Amygdala (tissue), 56 donors: ENCODE data around the gene RBP7.
"Not testable (repeated sequence)": the region's sequence is repeated elsewhere in the genome, so short reads cannot be mapped to it uniquely, and the experiment has no call there.

Experiments used
- DNase-seq, 56 donors: peaks; one replicate each; lab custom pipeline; 2025; lab: John Stamatoyannopoulos, UW

Gene RBP7

DNA sequence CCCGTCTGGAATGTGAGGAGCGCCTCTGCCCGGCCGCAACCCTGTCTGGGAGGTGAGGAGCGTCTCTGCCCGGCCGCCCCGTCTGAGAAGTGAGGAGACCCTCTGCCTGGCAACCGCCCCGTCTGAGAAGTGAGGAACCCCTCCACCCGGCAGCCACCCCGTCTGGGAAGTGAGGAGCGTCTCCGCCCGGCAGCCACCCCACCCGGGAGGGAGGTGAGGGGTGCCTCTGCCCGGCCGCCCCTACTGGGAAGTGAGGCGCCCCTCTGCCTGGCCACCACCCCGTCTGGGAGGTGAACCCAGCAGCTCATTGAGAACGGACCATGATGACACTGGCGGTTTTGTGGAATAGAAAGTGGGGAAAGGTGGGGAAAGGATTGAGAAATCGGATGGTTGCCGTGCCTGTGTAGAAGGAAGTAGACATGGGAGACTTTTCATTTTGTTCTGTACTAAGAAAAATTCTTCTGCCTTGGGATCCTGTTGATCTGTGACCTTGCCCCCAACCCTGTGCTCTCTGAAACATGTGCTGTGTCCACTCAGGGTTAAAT lies 32.0 kb downstream of the RBP7 start:
- DNase-seq = not testable (repeated sequence)

DNA sequence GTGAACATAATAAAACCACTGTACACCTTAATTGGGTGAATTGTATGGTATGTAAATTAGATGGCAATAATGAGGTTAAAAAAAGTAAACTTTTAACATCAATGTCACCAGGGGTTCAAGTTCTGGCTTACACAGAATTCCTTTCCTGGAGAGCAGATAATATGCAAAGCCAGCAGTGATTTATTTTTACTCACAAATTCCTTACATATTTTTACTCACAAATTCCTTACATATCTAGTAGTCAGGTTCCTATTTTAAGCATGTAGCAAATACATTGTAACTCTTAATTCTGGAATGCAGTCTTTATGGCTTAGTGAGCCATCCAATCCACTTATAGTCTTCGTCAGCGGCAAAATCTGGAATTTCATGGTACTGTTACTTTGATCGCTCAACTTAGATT lies 34.4 kb downstream of the RBP7 start:
- DNase-seq = no peak

DNA sequence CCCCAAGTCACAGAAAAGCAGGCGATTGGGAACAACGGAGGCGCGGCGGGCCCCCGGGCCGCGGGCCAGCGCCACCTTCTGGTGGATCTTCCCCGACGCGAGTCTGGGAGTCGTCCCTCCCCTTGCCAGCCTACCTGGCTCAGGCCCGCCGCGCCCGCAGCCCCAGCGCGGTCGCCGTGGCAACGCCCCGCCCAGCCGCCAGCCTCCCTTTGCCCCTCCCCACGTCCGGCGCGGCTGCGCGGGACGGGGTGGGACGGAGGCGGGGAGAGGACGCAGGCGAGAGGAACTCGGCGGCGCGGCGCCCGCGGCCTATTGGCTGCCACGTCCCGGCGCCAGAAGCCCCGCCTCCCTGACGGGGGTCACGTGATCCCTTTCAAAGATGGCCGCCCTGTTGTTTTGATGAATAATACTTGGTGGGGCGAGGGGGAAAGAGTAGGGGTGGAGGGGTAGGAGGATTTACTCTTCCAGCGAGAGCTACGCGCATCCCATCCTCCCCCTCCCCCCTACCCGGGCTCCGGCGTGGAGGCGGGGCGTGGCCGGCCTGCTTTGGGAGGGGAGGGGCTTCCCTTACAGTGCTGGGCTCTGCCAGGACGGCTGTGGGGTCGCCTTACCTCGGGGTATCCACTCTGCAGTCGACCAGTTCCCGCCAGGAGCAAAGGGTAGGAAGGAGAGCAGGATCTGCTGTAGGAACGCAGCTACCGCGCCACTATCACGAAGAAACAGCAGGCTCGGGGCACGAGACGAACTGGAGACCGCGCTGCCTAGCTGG lies 35.7 kb downstream of the RBP7 start, which contains the start of gene UBE4B:
Gene UBE4B, plus strand, starts transcription at position 369 of the 769 bp plus-strand sequence. CDS start 713 bp downstream, outside the sequence.
- peak; percentile 79 to 99 (median 96) for DNase-seq

DNA sequence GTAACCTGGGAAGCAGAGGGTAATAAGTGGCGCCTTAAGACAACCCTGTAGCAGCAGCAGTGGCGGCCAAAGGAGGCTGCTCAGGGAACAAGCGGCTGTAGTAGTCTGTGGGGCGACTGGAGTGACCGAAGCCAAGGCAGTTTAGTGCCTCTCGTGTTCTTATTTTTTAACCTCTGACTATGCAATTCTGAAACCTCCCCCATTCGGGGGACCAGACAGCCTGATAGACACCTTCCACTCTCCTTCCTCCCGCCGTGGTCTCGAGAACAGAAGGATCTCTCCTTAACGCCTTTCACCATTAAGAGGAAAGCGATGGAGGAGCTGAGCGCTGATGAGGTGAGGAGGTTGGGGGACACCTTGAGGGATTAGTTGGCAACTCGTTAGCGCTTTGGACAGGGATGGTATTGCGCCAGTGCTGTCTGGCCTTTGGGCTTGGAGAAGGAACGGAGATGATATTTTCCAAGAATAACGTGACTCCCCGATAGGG lies 36.4 kb downstream of the RBP7 start:
- DNase-seq = peak in 6 of 56 donors; percentile 32 to 57 (median 44)

DNA sequence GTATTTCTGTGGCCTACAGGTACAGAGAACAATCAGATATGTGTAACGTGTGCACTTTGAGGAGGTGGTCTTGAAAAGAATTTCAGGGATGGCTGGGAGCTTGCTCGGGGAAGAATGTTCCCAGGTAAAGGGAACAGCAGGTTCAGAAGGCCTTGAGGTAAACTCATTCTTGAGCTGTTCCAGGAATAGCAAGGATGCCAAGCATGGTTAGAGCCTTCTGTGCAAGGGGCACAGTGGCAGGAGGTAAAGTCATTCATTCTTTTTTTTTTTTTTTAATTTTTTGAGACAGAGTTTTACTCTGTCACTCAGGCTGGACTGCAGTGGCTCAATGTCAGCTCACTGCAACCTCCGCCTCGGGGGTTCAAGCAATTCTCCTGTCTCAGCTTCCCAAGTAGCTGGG lies 45.7 kb downstream of the RBP7 start:
- no peak for DNase-seq

DNA sequence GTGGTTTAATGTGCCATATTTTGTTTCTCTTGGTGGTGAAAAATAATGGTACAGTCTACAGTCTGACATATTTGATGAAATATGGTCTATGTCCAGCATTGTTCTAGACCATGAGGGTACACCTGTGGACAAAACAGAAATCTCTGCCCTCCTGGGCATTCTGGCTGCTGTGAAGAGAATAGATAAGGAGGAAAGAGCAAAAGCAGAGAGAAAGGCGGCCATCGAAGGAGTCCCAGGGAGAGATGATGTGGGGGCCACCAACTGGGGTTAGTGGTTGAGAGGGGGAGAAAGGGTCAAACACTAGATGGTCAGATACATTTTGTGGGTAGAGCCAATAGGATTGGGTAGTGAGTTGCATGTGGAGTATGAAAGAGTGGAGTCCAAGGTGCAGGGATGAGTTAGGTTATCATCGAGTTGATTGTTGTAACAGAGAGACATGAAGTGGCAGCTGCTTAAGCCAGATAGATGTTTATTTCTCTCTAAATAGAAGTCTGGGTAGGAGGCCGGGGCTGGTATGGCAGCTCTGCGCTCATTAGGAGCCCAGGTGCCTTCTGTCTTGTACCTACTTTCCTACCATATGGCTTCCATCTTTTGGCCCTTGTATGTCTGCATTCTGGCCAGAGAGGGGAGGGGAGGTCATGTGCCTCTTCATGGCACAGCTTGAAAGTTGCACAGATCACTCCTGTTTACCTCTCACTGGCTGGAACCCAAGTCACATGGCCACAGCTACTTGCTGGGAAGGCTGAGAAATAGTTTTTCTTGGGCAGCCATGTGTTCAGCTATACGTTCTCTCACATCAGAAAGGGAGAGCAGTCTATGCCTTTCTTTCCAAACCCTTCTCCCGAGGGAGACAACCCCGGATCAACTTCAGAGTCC lies 48.7 kb downstream of the RBP7 start:
- DNase-seq = peak in 3 of 56 donors; percentile 8 to 70 (median 20)

DNA sequence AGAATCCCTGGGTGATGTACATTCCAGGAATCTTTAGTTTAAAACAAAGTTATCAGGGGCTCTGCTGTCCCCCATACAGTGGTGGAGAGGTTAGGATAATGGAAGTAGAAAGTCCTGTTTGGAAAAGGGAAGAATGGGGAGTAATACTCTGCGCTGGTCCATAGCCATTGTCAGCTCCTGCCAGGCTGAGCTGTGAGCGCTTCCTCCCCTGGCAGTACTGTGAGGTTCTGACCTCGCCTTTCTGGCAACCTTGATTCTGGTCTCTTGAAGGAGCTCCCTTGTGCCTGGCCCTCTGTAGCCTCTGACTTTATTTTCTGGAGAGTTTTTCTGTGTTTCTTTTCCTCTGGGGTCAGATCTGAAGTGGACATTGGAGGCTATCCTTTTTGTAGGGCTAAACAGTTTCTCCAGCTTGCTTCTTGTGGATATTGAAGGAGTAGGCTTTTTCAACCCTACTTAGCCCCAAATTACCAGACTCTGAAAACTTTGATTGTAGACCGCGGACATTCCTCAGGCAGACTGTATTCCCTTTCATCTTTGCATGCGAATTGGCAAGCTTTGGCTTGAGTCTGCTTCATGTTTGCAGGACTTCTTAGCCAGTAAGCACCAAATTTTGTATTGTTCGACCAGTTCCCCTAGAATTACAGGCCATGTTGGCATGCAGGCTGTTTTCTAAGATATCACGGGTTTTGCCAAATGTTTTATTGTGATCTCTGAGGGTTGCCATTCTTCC lies 49.5 kb downstream of the RBP7 start:
- DNase-seq = peak in 6 of 56 donors; percentile 7 to 18 (median 12)

DNA sequence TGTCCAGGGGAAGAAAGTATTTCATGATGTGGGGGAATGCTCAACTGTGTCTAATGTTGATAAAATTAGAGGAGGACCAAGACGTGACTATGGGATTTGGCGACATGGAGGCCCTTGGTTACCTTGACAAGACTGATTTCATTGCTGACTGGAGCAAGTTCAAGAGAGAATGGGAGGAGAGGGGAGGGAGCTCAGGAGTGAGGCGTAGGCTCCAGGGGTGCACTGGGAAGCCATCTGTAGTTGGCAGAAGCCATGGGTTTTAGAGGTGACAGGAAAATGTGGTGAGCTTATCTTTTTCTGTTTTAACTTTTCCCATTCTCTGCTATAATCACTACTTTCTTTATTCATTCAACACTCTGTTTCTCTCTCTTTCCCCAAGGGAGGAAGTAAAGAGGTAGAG lies 51.6 kb downstream of the RBP7 start:
- no peak for DNase-seq

DNA sequence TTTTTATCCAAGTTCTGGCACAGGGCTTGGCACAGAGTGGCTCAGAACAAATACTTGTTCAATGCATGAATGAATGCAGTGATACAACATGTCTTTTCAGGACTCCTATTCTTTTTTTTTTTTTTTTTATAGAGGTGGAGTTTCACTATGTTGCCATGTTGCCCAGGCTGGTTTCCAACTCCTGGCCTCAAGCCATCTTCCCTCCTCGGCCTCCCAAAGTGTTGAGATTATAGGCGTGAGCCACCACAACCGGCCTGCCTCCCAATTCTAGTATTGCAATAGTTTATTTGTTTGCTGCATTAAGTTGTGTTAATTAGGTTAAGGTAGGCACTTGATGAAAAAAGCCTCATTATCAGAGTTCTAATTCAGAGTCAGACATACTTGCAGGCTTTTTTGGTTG lies 53.6 kb downstream of the RBP7 start:
- no peak for DNase-seq

DNA sequence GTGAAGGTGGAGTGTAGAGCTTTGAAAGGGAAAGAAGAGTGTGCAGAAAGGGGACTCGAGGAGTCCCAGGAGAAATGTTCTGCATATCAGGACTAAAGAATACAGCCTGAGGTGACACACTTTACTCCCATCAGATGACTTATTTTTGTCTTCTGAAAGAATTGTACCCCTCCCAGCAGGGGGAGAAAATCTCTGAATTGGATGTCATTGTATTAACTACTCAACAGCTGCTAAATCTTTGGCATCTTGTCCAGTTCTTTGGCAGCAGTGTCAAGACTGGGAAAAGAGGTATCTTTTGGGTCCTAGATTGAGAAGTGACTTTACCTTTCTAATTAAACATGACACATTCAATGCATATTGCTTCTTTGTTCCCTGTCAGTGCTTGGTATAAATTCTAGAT lies 54.6 kb downstream of the RBP7 start:
- DNase-seq = no peak

DNA sequence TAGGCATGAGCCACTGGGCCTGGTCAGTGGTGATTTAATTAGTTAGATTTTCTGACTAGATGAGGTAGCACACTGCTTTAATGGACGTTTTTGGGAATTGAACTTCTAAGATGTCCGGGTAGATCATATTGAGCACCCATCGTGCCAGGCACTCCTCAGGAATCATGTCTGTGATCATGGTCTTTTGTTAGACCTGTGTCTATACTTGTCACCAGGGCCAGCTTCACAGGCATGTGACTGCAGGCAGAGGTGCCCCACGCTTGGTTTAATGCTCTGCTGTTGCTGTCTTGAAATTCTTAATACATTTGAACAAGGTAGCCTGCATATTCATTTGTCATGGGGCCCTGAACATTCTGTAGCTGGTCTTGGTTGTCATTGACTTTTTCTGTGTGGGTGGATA lies 55.3 kb downstream of the RBP7 start:
- DNase-seq = no peak

DNA sequence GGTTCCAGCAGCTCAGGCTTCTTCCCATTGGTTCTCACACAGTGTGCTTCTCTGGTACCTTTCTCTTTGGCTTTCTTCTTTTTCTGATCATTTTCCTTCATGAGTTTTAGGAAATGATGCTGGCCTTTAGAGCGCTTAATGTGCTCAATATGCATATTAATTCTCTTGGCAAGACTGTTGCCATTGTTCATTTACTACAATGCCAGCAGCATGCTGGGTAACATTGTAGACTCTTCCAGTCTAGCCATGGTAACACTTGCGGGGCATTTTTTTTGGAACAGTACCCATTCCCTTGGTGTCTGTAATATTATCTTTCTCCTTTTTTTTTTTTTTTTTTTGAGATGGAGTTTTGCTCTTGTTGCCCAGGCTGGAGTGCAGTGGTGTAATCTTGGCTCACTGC lies 57.4 kb downstream of the RBP7 start:
- peak in 13 of 56 donors; percentile 6 to 73 (median 23) for DNase-seq

DNA sequence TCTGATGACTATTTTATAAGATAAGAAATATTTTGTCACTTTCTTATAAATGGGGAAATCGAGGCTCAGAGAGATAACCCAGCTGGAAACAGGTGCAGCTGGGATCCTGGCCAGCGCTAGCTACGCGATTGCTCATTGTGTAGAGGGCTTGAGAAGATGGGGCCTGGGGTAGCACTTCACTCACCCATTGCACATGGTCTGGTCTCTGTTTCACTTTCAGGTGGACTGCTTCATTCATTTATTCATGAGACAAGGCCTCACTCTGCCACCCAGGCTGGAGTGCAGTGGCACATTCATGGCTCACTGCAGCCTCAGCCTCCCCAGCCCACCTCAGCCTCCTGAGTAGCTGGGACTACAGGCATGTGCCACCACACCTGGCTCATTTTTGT lies 59.6 kb downstream of the RBP7 start:
- no peak for DNase-seq

DNA sequence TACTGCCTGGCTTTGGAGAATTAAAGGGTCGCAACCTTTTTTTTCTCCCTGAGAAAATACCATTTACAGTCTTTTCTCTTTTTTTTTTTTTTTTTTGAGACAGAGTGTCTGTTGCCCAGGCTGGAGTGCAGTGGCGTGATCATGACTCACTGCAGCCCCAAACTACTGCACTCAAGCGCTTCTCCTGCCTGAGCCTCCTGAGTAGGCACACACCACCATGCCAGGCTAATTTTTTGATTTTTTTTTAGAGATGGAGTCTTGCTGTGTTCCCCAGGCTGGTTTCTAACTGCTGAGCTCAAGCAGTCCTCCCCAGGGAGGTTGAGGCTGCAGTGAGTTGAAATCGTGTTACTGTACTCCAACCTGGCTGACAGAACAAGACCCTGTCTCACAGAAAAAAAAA lies 60.3 kb downstream of the RBP7 start:
- DNase-seq = peak in 13 of 56 donors; percentile 7 to 44 (median 21)

DNA sequence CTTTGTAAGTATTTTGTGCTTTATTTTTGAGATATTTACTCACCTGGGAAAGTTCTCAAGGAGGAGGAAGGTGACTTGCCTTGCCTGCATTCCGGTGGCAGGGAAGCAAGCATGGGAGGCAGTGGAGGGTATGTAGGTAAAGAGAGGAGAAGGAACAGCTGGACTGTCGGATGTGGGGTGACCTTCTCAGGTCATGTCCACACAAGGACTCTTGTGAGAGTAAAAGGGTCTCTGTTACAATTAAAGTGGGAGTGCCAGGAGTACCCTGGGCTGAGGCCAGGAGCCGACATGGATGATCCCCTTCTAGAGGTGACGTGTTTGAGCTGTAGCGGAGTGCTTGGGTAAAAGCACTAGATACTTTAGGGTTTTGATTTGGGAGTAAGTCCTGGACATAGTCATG lies 60.8 kb downstream of the RBP7 start:
- no peak for DNase-seq

DNA sequence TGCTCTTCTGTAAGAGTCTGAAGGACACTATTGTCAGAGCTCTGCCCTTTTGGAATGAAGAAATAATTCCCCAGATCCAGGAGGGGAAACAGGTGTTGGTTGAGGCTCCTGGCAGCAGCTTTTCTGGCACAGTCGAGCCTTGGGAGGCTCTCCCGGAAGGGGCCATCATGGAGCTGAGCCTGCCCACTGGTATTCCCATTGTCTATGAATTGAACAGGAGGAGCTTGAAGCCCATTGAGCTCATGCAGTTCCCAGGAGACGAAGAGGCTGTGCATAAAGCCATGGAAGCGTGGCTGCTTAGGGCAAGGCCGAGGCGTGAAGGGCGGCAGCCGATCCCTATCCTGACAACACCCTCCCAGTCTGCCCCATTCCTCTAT lies 62.3 kb downstream of the RBP7 start:
- DNase-seq = no peak

DNA sequence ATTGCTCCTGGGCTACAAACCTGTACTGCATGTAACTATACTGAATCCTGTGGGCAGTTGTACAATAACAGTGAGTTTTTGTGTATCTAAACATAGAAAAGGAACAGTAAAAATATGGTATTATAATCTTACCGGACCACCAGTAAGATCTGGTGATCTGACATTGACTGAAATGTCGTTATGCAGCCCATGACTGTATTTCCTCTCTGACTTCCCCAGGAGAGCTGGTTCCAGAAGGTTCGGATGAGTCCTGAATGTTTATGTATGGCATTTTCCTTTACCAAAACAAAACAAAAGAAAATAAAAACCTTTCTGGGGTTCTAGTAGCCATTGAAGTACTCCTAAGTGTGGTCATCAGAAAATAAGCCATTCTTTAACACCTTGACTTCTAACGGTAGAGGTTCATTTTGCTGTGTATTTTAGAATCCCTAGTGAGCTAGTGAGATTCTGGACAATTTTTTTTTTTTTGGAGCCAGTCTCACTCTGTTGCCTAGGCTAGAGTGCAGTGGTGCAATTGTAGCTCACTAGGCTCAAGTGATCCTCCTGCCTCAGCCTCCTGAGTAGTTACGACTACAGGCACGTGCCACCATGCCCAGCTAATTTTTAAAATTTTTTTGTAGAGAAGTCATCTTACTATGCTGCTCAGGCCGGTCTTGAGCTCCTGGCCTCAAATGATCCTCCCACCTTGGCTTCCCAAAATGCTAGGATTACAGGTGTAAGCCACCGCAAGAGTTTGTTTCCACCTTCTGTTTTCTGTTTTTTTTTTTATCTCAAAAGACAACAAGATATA lies 63.5 kb downstream of the RBP7 start:
- no peak for DNase-seq

DNA sequence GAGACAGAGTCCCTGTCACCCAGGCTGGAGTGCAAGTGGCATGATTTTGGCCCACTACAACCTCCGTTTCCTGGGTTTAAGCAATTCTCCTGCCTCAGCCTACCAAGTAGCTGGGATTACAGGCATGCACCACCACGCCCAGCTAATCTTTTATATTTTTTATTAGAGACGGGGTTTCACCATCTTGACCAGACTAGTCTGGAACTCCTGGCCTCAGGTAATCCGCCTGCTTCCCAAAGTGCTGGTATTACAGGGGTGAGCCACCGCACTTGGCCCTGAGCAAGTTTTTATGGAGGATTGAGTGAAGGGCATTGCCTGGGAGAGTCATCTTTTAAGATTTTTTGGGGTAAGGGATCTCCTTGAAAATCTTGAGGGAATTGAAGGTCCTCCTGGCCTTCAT lies 64.2 kb downstream of the RBP7 start:
- no peak for DNase-seq

DNA sequence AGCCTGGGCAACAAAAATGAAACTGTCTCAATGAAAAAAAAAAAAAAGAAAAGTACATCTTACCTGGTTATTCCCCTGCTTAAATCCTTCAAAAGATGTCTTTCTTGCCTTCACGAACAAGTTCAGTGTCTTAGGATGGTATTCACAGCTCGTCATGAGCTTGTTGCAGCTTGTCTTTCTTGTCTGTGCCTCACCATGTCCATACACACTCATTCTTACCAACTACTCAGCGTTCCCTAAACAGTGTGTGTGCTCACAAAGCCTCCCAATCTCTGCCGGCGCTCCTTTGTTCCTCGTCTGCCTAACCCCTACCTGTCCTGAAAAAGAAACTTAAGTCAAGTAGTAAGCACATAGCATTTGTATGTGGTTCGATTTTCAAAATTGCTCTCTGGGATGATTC lies 66.8 kb downstream of the RBP7 start:
- no peak for DNase-seq
